HK-2 (cell line): ENCODE results near the gene TPST1.
"Not testable (repeated sequence)": the region's sequence is repeated elsewhere in the genome, so short reads cannot be mapped to it uniquely, and the experiment has no call there.

Source experiments
- DNase-seq: peaks from one replicate; pipeline ENCODE4 v3.0.0-alpha.2; 2018; ENCODE audit not compliant: unreplicated experiment

TPST1 gene

DNA sequence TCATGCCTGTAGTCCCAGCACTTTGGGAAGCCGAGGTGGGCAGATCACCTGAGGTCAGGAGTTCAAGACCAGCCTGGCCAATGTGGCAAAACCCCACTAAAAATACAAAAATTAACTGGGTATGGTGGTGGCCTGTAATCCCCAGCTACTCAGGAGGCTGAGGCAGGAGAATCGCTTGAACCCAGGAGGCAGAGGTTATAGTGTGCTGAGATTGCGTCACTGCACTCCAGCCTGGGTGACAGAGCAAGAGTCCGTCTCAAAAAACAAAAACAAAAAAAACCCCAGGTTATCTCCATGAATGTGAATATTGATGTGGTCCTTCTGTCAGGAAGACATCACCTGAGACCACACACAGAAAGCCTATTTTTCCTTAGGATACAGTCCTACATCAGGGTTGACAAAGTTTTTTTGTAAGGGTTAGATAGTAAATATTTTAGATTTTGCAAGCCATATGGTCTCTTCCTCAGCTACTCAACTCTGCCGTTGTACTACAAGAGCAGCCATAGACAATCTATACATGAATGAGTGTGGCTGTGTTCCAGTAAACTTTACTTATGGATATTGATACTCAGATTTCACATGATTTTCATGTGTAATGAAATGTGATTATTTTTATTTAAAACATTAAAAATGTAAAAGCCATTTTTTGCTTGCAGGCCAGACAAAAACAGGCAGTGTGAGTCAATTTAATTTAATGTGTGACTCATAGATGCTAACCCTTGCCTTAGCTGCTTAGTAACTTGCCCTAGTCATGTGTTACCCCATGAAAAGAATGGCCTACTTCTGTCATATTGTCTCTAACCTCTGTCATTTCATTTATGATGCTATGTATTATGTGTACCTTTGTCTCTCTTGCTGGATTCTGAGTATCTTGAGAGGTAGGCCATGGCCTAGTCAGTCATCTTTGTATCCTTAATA, 78.1 kb downstream of the TPST1 start:
- DNase-seq: no peak

GRCh38 chr7:66296001-66296521, 90.9 kb downstream of the TPST1 start:
- no peak for DNase-seq

DNA sequence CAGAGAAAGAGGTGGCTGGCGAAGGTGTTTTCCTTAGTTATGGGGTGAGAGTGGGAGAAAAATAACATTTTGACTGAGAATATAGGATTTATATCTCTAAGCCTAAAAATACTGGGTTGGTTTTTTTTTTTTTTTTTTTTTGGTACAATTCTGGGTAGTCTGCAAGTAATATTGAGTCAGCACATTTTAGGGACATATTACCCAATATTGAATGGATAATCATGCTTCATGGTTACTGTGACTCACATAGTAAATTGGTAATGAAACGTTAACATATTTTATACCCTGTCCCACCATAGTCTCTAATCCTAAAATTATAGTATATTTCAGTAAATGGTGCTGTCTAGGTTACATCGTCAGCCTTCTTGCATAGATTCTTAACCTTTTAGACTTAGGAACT, 91.4 kb downstream of the TPST1 start:
- no peak for DNase-seq

DNA sequence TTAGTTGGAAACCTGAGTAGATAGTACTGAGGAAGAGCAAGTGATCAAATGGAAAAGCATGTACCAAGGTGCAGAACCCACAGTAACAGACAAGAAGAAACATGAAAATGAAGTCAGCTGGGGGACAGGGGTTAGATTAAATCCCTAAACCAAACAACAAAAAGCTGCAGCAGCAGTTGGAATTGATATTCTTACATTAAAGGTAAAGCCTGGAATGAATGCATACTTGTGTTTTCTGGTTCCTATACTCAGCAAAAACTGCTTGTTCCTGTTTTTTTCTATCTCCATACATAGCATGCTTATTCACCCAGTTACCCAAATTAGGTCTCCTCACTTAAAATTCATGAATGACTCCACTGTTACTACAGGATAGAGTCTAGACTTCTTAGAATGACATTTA, 92.4 kb downstream of the TPST1 start:
- no peak for DNase-seq

DNA sequence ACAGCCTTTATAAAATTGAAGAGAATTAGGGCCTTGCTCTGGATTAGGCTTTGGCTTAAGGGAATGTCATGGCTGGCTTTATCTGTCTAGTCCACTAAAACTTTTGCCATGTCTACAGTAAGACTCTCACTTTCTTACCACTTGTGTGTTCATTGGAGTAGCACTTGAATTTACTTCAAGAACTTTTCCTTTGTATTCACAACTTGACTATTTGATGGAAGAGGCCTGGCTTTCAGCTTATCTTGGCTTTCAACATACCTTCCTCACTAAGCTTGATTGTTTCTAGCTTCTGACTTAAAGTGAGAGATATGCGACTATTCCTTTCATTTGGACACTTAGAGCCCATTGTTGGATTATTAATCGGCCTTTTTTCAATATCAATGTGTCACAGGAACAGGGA, 96.1 kb downstream of the TPST1 start:
- no peak for DNase-seq

DNA sequence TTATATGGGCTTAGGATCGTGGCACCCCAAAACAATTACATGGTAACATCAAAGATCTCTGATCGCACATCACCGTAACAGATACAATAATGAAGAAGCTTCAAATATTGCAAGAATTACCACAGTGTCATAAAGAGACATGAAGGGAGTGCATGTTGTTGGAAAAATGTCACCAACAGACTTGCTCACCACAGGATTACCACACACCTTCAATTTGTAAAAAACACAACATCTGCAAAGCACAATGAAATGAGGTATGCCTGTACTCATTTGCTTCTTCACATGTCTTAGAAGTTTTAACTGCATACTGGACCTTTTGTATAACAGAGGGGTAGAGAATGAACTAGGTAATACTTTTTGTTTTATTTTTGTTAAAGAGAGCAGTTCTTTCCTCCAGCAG, 96.6 kb downstream of the TPST1 start:
- no peak for DNase-seq

- no peak for DNase-seq
Observed at GRCh38 chr7:66303454-66304155, 98.5 kb downstream of the TPST1 start.

- no peak for DNase-seq
Observed at GRCh38 chr7:66304536-66304935, 99.4 kb downstream of the TPST1 start.

GRCh38 chr7:66306243-66306642, 101.1 kb downstream of the TPST1 start:
- no peak for DNase-seq

DNA sequence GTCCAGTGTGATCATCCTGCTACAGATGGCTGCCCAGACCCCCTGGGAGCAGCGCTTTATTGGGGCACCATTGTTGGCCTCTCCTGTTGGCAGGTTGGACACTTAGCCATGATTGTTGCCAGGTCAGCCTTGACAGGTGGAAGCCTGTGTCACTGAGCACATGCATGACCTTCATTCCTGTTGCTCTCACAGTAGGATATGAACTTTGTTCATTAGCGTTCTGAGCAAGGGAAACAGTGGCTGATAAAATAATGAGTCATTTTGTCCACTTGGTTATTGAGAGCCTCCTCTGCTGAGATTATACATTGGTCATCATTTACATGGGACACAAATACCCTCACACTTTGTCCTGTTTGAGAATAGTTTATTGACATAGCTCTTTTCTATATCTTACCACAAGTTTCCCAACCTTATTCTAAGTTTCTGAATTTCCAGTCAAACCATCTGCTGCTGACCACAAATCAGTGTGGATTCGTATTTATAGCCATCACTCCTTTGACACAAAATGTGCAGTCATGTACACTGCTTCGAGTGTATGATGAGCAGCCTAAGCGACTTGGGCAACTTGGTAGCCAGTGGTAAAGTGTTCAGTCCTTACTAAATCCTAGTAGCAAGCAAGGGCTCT, 102.6 kb downstream of the TPST1 start:
- no peak for DNase-seq

DNA sequence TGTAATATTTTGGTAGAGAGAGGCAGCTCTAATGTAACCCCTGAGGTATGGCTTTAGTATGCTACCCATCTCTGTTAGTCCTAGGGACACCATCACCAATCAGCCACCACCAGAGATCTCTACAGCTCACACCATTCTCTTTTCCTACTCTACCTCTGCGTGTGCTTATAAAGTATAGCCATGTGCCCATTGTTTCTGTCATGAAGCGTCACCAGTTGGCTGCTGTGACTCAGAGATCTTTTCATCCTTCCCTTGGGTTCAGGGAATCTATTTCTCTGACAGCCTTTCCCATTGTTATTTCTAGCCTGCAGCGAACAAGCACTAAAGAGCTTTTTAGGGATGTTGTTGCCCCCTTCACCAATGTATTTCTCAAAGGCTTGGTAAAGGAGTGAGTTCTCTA, 103.3 kb downstream of the TPST1 start:
- no peak for DNase-seq

- DNase-seq: no peak
Observed at GRCh38 chr7:66310620-66311019, 105.5 kb downstream of the TPST1 start.

DNA sequence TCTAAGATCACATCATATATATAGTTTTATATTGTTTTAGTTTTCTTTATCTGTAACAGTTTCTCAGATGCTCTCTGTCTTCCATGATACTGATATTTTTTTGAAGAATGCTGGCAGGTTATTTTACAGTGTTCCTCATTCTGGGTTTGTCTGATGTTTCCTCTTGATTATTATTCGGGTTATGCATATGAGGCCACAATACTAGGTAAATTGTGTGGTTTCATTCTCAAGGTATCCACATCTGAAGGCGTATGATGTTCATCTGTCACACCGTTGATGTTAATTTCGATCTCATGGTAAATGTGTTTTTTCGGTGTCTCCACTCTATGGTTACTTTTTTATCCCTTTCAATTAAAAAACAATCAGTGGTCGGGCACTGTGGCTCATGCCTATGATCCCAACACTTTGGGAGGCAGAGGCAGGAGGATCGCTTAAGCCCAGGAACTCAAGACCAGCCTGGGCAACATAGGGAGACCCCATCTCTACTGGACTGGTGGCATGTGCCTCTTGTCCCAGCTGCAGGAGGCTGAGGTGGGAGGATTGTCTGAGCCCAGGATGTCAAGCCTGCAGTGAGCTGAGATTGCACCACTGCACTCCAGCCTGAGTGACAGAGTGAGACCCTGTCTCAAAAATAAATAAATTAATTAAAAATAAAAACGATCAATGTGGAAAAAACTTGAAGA, 108.9 kb downstream of the TPST1 start:
- no peak for DNase-seq

DNA sequence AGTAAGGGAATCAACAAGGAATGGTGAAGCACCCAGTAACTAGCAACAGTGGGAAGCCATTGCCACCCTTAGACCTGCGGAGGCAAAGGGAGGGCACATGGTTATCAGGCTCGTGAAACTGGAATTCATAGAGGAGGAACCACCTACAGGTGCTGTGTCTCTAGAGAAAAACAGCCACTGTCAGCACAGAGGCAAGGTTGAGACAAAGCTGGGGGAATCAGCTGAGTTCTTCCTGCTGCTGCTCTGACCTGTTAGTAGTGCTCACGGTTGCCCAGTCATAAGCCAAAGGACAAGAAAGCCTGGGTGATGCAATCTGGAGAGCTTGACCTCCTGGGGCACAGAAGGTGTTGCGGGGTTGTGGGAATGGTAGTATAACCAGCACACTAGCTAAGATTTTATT, 110.1 kb downstream of the TPST1 start:
- DNase-seq: no peak

DNA sequence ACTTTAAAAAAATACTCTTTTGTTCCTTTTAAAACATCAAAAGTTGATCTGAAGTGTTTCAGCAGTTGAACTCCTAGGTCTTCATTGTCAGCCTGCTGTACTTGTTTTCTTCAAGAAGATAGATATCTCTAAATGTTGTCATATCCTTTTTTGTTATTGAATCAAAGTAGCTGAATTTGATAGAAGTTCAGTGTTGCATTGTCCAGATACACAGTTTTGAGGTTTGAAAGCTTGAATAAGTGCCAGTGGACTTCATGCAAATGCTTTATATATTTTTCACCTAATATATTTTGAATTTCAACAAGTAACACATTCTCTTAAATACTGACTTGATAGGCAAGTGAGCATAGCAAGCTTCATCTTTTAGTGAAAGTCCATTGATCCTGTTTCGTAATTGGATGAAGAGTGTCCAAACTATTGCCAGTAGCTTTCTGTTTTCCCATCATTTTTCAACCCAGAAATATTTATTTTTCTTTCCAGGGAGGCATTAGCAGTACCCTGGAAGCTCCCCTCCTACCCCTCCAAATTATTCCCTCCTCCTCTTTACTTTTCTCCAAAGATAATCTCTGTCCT, 114.4 kb downstream of the TPST1 start:
- no peak for DNase-seq

- no peak for DNase-seq
Observed at GRCh38 chr7:66321283-66321682, 116.1 kb downstream of the TPST1 start.

GRCh38 chr7:66323114-66323796, 118.1 kb downstream of the TPST1 start:
- no peak for DNase-seq

GRCh38 chr7:66324985-66325384, 119.9 kb downstream of the TPST1 start:
- not testable (repeated sequence) for DNase-seq

DNA sequence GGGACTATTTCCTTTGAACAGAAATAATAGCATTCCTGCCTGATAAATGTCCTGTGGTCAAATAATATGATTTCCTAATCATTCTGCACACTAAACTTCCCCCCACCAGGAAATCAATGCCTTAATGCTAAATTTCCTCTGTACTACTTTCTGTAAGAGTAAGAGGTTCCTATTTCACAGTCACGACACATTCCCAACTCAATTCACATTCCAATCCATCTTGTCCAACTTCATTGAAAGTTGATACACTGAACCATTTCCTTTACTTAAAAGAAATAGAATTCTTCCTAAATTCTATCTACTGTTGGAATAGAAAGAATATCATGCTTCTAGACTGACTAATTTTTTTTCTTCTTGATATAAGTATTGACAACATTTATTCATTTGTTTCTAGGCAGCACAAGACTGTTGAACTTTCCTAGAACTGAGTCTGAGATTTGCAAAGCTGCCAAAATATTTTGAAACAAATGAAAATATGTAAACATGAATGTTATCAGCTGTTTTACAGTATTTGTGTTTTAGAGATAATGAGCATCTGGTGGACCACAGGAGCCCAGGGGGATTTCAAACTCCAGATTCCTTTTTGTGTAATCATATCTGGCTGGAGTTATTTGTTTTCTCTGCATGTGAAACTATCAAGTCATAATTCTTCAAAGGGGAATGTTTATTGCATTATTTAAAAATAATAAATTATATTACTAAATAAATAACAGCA, 121.5 kb downstream of the TPST1 start:
- no peak for DNase-seq

DNA sequence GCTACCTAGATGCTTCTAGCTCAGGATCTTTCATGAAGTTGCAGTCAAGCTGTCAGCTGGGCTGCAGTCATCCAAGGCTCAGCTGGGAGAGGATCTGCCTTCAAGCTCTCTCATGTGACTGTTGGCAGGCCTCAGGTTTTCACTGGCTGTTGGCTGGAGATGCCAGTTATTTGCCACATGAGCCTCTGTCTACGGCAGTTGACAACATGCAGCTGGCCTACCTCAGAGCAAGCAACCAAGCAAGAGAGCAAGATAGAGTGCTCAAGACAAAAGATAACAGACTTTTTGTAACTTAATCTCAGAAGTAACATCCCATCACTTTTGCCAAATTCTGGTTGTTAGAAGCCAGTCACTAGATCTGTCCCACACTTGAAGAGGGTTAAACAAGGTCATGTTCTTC, 125.8 kb downstream of the TPST1 start:
- DNase-seq: no peak
